Activated CD8-positive, alpha-beta memory T cell treated with anti-CD3 and anti-CD28 coated beads, Interleukin-2, amount 50 U/mL, for 1 hour (primary cell): ENCODE data around the gene KIF21A.
"Not testable (repeated sequence)": the region's sequence is repeated elsewhere in the genome, so short reads cannot be mapped to it uniquely, and the experiment has no call there.

Source experiments
- DNase-seq: peaks from one replicate; pipeline ENCODE4 v3.0.0-alpha.2; 2020; ENCODE audit errors: extremely low read depth

KIF21A gene

GRCh38 chr12:39443081-39443928 is at the start of gene KIF21A:
Gene KIF21A, minus strand, starts transcription at chr12:39443120. Its CDS starts 150 bp downstream, at chr12:39442970.
- DNase-seq: peak; percentile 66

GRCh38 chr12:39490500-39491282 is 47.8 kb upstream of the KIF21A start:
- DNase-seq: no peak

- no peak for DNase-seq
These were observed 40.7 kb upstream of the KIF21A start for GRCh38 chr12:39483597-39483996.

- DNase-seq: no peak
These were observed 40.1 kb upstream of the KIF21A start for GRCh38 chr12:39483042-39483441.

GRCh38 chr12:39476894-39477293 is 34.0 kb upstream of the KIF21A start:
- DNase-seq: no peak

- DNase-seq: no peak
These were observed 33.2 kb upstream of the KIF21A start for GRCh38 chr12:39476121-39476520.

- not testable (repeated sequence) for DNase-seq
These were observed 32.2 kb upstream of the KIF21A start for GRCh38 chr12:39475136-39475535.

- DNase-seq: no peak
These were observed 24.5 kb upstream of the KIF21A start for GRCh38 chr12:39467432-39467870.

GRCh38 chr12:39464976-39465695 is 22.2 kb upstream of the KIF21A start:
- no peak for DNase-seq

GRCh38 chr12:39461059-39461458 is 18.1 kb upstream of the KIF21A start:
- no peak for DNase-seq

- DNase-seq: no peak
These were observed 16.1 kb upstream of the KIF21A start for GRCh38 chr12:39459027-39459434.

GRCh38 chr12:39451977-39452376 is 9.1 kb upstream of the KIF21A start:
- no peak for DNase-seq

- no peak for DNase-seq
These were observed 5.1 kb upstream of the KIF21A start for GRCh38 chr12:39448038-39448437.

- no peak for DNase-seq
These were observed 949 bp upstream of the KIF21A start for GRCh38 chr12:39443929-39444209.

- DNase-seq: no peak
These were observed 164 bp downstream of the KIF21A start for GRCh38 chr12:39442831-39443080.

- DNase-seq: no peak
These were observed 723 bp downstream of the KIF21A start for GRCh38 chr12:39441963-39442830.

- no peak for DNase-seq
These were observed 1.5 kb downstream of the KIF21A start for GRCh38 chr12:39441189-39441962.

GRCh38 chr12:39440781-39441180 is 2.1 kb downstream of the KIF21A start:
- DNase-seq: no peak

- no peak for DNase-seq
These were observed 2.8 kb downstream of the KIF21A start for GRCh38 chr12:39440101-39440500.

GRCh38 chr12:39435531-39435930 is 7.4 kb downstream of the KIF21A start:
- DNase-seq: no peak

GRCh38 chr12:39431797-39432196 is 11.1 kb downstream of the KIF21A start:
- no peak for DNase-seq
